ENCODE results near the gene NLGN2.

Gene NLGN2

GRCh38 chr17:7392696-7393612, 14.7 kb upstream of the NLGN2 start:
- no peak for DNase-seq (ENCODE audit: low read depth)

- DNase-seq (ENCODE audit: low read depth): no peak
These were observed 13.8 kb upstream of the NLGN2 start for GRCh38 chr17:7393613-7394451.

- DNase-seq (ENCODE audit: low read depth): peak; percentile 81
These were observed 13.0 kb upstream of the NLGN2 start, which contains the start of gene PLSCR3 for GRCh38 chr17:7394452-7395191. Gene PLSCR3, minus strand, starts transcription at chr17:7394525. Its CDS starts 415 bp downstream, at chr17:7394110.

GRCh38 chr17:7396147-7396546, 11.5 kb upstream of the NLGN2 start:
- DNase-seq (ENCODE audit: low read depth): no peak

- no peak for DNase-seq (ENCODE audit: low read depth)
These were observed 9.0 kb upstream of the NLGN2 start for GRCh38 chr17:7398612-7399011.

GRCh38 chr17:7403043-7403726, 4.5 kb upstream of the NLGN2 start:
- peak; percentile 9 for DNase-seq (ENCODE audit: low read depth)

- DNase-seq (ENCODE audit: low read depth): no peak
These were observed 4.0 kb upstream of the NLGN2 start for GRCh38 chr17:7403727-7403976.

- DNase-seq (ENCODE audit: low read depth): peak; percentile 89
These were observed 3.5 kb upstream of the NLGN2 start, which contains the start of gene TMEM256 for GRCh38 chr17:7403977-7404736. Gene TMEM256, minus strand, starts transcription at chr17:7404097. Its CDS starts 13 bp downstream, at chr17:7404084.

GRCh38 chr17:7404737-7405349, 2.8 kb upstream of the NLGN2 start:
- peak; percentile 61 for DNase-seq (ENCODE audit: low read depth)

- no peak for DNase-seq (ENCODE audit: low read depth)
These were observed 2.1 kb upstream of the NLGN2 start for GRCh38 chr17:7405350-7406234.

GRCh38 chr17:7406235-7406825, 1.3 kb upstream of the NLGN2 start:
- no peak for DNase-seq (ENCODE audit: low read depth)

GRCh38 chr17:7407082-7407481, 563 bp upstream of the NLGN2 start:
- no peak for DNase-seq (ENCODE audit: low read depth)

- no peak for DNase-seq (ENCODE audit: low read depth)
These were observed 645 bp downstream of the NLGN2 start for GRCh38 chr17:7408252-7408727.

- DNase-seq (ENCODE audit: low read depth): no peak
These were observed 1.2 kb downstream of the NLGN2 start for GRCh38 chr17:7408863-7409262.

- DNase-seq (ENCODE audit: low read depth): no peak
These were observed 2.1 kb downstream of the NLGN2 start for GRCh38 chr17:7409716-7410115.

- no peak for DNase-seq (ENCODE audit: low read depth)
These were observed 3.2 kb downstream of the NLGN2 start for GRCh38 chr17:7410634-7411426.

- DNase-seq (ENCODE audit: low read depth): no peak
These were observed 3.7 kb downstream of the NLGN2 start for GRCh38 chr17:7411427-7411750.

- DNase-seq (ENCODE audit: low read depth): no peak
These were observed 5.8 kb downstream of the NLGN2 start for GRCh38 chr17:7413346-7413985.
